Left lobe of liver (tissue), 2 donors: ENCODE measurements around the gene GSTO2. TPM values are rescaled to one million over a fixed set of nuclear protein-coding genes. Genes with fewer than 3 reads are reported as not detected.
A peak's percentile ranks its signal among the peaks of the same experiment; 100 is the strongest.

Source experiments
- ATAC-seq: fragments of 200-7000 bp; cut with Tn5 transposase; one replicate; pipeline ENCODE4 v1.9.1; 2020; ENCODE audit warnings: mild to moderate bottlenecking, moderate library complexity
- DNase-seq: peaks from one replicate; pipeline ENCODE4 v3.0.0-alpha.2; 2020; ENCODE audit warnings: low spot score
- total RNA-seq: library from RNA; stranded (reverse); gene quantifications from one replicate; pipeline ENCODE4 v1.2.1, GENCODE V29; 2021
- donor health status: DM: no; HTN: no; CAD: no; lungs with moderate emphysema.
- donor health status: DM: no; HTN: yes; CAD: no.

Gene GSTO2
- total RNA-seq, 1 donor from 2014 or later = 2.9 TPM

GRCh38 chr10:104253606-104254410 is 15.2 kb upstream of the GSTO2 start:
- DNase-seq (no peak), ATAC-seq (no peak)

DNA sequence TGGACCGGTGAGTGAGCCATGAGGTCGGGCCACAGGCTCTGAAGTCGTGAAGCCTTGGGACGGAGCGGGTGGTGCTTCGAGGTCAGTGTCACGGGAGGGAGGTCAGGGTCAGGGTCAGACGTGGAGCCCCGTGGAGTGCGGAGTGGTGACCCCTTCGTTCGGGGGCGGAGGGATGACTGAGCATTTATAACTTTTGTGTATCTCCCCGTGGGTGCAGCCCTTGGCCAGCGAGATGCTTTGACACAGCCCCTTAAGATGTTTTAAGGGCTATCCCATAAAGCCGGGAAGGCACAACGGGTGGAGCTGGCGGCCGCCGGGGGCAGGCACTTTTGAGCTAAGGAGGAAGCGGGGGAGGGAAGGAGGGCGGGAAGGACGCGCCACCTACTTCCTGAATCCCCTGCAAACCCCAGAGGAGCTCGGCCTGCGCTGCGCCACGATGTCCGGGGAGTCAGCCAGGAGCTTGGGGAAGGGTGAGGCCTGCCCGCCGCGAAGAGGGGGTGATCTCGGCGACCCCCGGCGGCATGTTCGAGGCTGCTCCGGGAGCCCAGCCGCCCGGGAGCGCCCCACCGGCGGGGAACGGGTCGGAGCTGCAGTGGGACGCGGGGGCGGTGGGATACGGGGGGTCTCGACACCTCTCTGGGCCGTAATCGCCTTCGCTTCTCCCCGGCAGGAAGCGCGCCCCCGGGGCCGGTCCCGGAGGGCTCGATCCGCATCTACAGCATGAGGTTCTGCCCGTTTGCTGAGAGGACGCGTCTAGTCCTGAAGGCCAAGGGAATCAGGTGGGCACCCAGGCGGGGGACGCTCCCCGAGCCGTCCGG is 14.3 kb upstream of the GSTO2 start, which contains the start of gene GSTO1:
TSS of gene GSTO1 (plus strand) at position 400 of the 818 bp plus-strand sequence. CDS start at position 437, 37 bp downstream.
- DNase-seq (peak; percentile 78), ATAC-seq (peak; percentile 68)

DNA sequence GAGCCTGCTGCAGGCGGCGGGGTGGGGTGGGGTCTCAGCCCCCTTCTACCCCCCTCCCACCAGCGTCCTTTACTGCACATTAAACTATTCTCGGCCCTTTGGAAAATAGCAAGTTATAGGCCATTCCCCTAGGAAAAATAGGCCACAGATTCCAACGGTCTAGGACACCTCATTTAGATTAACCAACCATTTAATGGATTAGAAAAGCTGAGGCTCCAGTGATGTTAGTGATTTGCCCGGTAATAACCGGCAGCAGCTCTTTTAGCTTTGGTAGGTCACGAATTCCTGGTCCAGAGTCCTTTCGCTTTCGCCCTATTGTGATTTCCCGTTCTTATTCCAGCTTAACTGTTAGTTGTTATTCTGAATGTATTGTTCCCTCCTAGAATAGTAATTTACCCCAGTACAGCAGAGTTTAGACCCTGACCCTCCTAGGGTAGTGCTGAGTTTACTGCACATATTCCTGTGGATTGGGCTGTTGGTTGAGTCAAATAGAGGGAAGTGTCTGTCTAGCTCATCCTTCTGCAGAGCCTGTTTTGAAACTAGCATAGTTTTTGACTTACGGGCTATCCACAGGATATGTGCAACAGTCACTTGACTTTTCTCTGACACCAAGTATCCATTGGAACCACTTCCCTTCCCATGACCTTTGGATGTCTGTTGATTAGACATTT is 13.5 kb upstream of the GSTO2 start:
- DNase-seq (no peak), ATAC-seq (peak; percentile 38)

GRCh38 chr10:104256335-104256961 is 12.5 kb upstream of the GSTO2 start:
- ATAC-seq = peak; percentile 62

DNA sequence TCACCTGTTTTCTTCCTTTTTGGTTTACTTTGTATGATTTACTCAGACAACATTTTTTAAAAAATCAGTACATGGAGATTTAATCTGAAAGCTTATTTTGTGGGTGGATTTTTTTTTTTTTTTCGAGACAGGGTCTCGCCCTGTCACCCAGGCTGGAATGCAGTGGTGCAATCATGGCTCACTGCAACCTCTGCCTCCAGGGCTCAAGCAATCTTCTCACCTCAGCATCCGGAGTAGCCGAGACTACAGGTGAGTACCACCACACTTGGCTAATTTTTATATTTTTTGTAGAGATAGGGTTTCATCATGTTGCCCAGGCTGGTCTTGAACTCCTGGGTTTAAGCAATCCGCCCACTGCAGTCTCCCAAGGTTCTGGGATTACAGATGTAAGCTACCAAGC is 11.7 kb upstream of the GSTO2 start:
- DNase-seq = no peak
- no peak for ATAC-seq

More at GRCh38 chr10:104256335-104256961, 12.5 kb upstream of the GSTO2 start:
- no peak for DNase-seq

- DNase-seq = no peak
These were observed 10.8 kb upstream of the GSTO2 start for GRCh38 chr10:104258209-104258608.

GRCh38 chr10:104259456-104259855 is 9.5 kb upstream of the GSTO2 start:
- no peak for ATAC-seq

More at GRCh38 chr10:104258209-104258608, 10.8 kb upstream of the GSTO2 start:
- peak; percentile 12 for ATAC-seq

DNA sequence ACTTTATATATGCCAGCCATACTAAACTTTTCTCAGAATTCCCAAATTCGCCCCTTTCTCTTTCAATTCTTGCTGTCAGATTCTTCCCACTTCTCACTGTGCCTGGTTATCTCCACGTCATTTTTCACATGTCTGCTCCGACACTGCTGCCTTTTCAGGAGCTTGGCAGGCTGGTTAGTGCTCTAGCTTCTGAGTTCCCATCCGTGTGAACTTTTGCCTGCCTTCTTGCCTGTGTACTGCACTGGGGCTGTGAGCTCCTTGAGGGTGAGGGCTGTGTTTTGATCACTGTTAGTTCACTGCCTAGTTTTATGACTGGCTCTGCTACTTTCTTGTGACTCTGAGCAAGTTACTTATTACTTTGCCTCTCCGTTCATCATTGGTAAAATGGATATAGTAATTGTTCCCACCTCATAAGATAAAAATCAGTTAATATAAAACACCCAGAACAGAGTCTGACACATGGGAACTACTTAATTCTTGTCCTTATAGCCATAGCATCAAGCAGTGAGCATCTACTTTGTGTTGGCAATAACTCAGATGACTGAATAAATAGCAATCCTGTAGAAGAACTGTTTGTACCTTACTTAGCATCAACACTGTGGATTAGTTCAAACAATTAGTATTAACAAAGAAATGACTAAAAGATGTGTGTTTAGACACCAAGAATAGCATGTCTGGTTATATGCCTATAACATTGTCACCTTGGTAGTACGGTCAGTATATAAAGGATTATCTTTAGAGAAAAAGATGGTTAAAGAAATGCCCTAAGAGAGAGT is 8.8 kb upstream of the GSTO2 start:
- no peak for DNase-seq

More at GRCh38 chr10:104259456-104259855, 9.5 kb upstream of the GSTO2 start:
- DNase-seq = no peak

DNA sequence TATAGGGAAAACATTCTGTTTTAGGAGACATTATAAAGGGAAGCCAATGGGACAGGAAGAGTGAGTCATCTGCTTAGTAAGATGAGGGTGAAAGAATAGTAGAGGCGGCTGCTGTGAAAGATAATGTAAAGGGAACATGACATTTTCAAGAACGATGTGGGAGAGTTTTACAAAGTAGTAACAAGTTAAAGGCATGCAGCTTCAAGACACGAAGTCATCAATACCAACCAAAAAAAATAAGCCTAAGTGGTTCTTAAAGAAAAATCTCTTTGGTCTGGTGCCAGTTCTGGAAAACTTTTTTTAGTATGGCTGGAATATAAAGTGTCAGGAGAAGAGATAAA is 8.2 kb upstream of the GSTO2 start:
- no peak for DNase-seq
- no peak for ATAC-seq

More for the DNA sequence above, 8.8 kb upstream of the GSTO2 start:
- no peak for ATAC-seq

- ATAC-seq (no peak), DNase-seq (no peak)
These were observed 6.9 kb upstream of the GSTO2 start for GRCh38 chr10:104262055-104262454.

DNA sequence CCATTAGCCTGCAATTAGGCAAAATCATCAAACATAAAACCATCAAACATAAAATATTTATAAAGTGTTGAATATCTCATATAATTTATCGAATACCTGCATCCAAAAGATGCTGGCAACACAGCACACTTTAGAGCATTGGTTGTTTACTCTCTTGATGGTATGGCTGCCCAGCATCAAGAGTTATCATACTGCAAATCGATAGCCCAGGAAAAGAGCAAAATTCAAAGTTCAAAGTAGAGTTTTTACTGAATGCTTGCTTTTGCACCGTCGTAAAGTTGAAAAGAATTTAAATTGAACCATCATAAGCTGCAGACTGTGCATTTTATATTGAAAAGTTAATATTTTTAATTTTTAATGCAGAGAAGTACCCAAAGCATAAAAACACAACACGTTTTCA is 4.2 kb upstream of the GSTO2 start:
- ATAC-seq (peak; percentile 12), DNase-seq (no peak)

DNA sequence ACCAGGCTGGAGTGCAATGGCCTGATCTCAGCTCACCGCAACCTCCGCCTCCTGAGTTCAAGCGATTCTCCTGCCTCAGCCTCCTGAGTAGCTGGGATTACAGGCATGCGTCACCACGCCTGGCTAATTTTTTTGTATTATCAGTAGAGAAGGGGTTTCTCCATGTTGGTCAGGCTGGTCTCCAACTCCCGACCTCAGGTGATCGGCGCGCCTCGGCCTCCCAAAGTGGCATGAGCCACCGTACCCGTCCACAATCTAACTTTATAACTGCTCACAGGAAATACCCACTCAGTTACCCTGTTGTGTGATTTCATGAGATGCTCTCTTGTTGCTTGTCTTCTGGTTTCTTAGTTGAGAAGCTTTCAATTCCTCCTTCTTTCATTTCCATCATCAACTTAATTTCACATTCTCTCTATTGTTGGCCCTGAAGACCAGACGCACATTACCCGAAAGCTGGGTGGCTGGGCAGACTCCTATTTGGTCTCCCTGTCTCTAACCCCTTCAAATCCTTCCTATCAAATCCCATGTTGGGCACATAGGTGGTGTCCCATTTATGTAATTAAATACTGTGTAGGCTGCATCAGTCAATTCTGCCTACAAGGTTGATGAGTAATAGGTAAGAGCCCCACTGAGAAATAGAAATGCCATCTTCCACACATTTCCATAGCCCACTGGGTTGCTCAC is 1.1 kb upstream of the GSTO2 start:
- DNase-seq (no peak), ATAC-seq (no peak)

DNA sequence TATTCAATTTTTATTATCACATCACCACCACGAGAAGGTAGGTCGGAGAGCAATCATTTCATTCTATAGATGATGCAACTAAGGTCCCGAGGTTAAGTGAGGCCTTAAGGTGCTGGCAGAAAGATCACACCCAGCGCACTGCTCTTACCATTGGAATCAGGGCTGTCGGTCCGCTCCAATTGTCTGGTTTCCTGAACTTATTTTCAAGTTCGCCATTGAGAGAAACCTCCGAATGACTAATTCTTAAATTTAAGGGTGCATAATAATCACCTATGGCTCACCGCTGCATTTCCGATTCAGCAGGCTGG is 625 bp upstream of the GSTO2 start:
- ATAC-seq (peak; percentile 10), DNase-seq (no peak)

GRCh38 chr10:104273286-104273685 is 4.3 kb downstream of the GSTO2 start:
- ATAC-seq = no peak
- no peak for DNase-seq

GRCh38 chr10:104273899-104274575 is 5.1 kb downstream of the GSTO2 start:
- DNase-seq (no peak), ATAC-seq (peak; percentile 5)

DNA sequence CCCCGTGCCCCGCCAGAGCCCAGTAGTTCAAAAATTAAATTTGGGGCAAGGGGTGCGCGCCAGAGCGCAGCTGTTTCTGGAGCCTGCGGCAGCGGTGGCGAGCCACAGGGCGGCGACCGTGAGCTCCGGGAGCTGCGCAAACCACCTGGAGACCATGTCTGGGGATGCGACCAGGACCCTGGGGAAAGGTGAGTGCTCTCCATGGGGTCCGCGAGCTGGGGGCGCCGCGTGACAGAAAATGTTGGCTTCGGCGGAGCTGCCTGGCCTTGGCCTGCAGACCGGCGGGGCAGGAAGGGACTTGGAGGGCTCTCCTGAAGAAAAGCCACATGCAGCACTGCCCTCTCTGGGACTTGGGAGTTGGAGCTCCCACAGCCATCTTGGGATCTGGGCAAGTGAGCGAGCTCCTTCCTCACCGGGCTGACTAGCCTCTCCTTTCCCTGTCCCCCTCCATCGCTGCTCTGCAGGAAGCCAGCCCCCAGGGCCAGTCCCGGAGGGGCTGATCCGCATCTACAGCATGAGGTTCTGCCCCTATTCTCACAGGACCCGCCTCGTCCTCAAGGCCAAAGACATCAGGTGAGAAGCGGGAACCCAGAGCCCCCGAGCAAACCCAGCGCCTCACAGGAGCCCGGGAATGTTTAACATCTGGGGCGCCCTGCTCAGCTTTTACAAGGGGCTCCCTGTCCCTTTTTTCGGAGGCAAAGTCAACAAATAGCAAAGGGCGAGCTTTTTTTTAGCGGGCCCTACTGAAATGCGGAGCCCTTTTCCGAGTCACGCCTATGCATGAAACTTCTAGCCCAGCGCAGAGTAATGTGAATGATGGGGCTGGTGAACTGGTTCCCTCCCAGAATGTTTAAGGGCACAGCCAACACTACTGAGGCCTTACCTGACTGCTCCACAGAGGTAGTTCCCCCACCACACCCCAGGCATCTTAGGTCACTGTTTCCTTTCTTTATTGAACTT is 6.1 kb downstream of the GSTO2 start:
- DNase-seq (no peak), ATAC-seq (peak; percentile 90)

- no peak for DNase-seq
- no peak for ATAC-seq
These were observed 7.2 kb downstream of the GSTO2 start for GRCh38 chr10:104276192-104276591.

DNA sequence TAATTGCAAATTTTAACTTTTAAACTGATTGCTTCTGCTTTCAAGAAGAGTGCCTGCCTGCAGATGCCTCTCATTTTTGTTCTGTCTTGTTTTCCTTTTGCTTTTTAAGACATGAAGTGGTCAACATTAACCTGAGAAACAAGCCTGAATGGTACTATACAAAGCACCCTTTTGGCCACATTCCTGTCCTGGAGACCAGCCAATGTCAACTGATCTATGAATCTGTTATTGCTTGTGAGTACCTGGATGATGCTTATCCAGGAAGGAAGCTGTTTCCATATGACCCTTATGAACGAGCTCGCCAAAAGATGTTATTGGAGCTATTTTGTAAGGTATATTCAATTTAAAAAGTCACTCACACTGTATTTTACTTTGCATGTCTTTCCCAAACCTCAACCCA is 8.8 kb downstream of the GSTO2 start:
- ATAC-seq (no peak), DNase-seq (no peak)
